Pulmonary artery endothelial cell (primary cell): ENCODE data around the gene RNF157. TPM values are rescaled to one million over a fixed set of nuclear protein-coding genes. Genes with fewer than 3 reads are reported as not detected.
"Not testable (repeated sequence)": the region's sequence is repeated elsewhere in the genome, so short reads cannot be mapped to it uniquely, and the experiment has no call there.

Source experiments
- DNase-seq: peaks from one replicate; pipeline ENCODE4 v3.0.0-alpha.2; 2011; ENCODE audit warnings: low read depth, low spot score
- total RNA-seq: library from RNA; depleted of rRNA; stranded (reverse); fragments of >200 nt; gene quantifications from 2 replicates; pipeline ENCODE4 v1.2.3, GENCODE V29; 2014

The RNF157 gene
- total RNA-seq, 1 donor from 2014 or later: 0.26 TPM

- no peak for DNase-seq
These were observed 50.6 kb downstream of the RNF157 start for GRCh38 chr17:76189741-76190140.

GRCh38 chr17:76189247-76189646, 51.0 kb downstream of the RNF157 start:
- DNase-seq: no peak

GRCh38 chr17:76188213-76189016, 51.9 kb downstream of the RNF157 start:
- DNase-seq: no peak

- not testable (repeated sequence) for DNase-seq
These were observed 53.5 kb downstream of the RNF157 start for GRCh38 chr17:76186774-76187173.

- no peak for DNase-seq
These were observed 56.0 kb downstream of the RNF157 start for GRCh38 chr17:76184290-76184689.

GRCh38 chr17:76182016-76182764, 58.1 kb downstream of the RNF157 start:
- DNase-seq: peak; percentile 47

GRCh38 chr17:76179496-76180467, 60.5 kb downstream of the RNF157 start:
- no peak for DNase-seq

GRCh38 chr17:76178124-76178523, 62.2 kb downstream of the RNF157 start:
- no peak for DNase-seq

GRCh38 chr17:76176701-76177574, 63.4 kb downstream of the RNF157 start:
- DNase-seq: no peak

GRCh38 chr17:76174037-76174436, 66.3 kb downstream of the RNF157 start:
- DNase-seq: no peak

- DNase-seq: no peak
These were observed 66.8 kb downstream of the RNF157 start for GRCh38 chr17:76173474-76173873.

GRCh38 chr17:76171706-76172105, 68.6 kb downstream of the RNF157 start:
- no peak for DNase-seq

- DNase-seq: no peak
These were observed 70.2 kb downstream of the RNF157 start for GRCh38 chr17:76170114-76170513.

- DNase-seq: no peak
These were observed 73.4 kb downstream of the RNF157 start for GRCh38 chr17:76166906-76167305.

- no peak for DNase-seq
These were observed 74.1 kb downstream of the RNF157 start for GRCh38 chr17:76166168-76166567.

GRCh38 chr17:76164331-76164730, 76.0 kb downstream of the RNF157 start:
- DNase-seq: no peak

GRCh38 chr17:76163919-76164318, 76.4 kb downstream of the RNF157 start:
- DNase-seq: no peak

- DNase-seq: no peak
These were observed 78.5 kb downstream of the RNF157 start for GRCh38 chr17:76161619-76162266.

- no peak for DNase-seq
These were observed 79.3 kb downstream of the RNF157 start for GRCh38 chr17:76160896-76161528.

GRCh38 chr17:76159157-76159556, 81.1 kb downstream of the RNF157 start:
- no peak for DNase-seq
